Ovary (tissue), 9 donors: ENCODE data around the gene F13B. TPM values are rescaled to one million over a fixed set of nuclear protein-coding genes. Genes with fewer than 3 reads are reported as not detected.

Experiments
- DNase-seq, 5 donors: peaks; one replicate each; pipeline ENCODE4 v3.0.0-alpha.2; 2019 to 2020
- H3K27ac ChIP-seq, 2 donors: fragments of 200-600 bp; one replicate each; pipeline versions ENCODE4 v1.5.1 to v1.8.0; 2019 to 2022
- H3K27me3 ChIP-seq: fragments of 200-600 bp; one replicate; pipeline ENCODE4 v1.8.0; 2022
- H3K36me3 ChIP-seq: fragments of 200-600 bp; sonication (generic); one replicate; pipeline ENCODE4 v1.5.1; 2019
- H3K4me1 ChIP-seq: one replicate; pipeline ENCODE4 v1.8.1; 2013; ENCODE audit warnings: mild to moderate bottlenecking, moderate library complexity; ENCODE audit not compliant: insufficient read depth
- H3K4me3 ChIP-seq: fragments of 200-600 bp; sonication (generic); one replicate; pipeline ENCODE4 v1.5.1; 2017
- H3K9me3 ChIP-seq, 2 donors: fragments of 200-600 bp in 1 of 2; sonication (generic) in 1 of 2; one replicate each; pipeline versions ENCODE4 v1.5.1 to v1.8.1; 2013 to 2019; ENCODE audit warnings: mild to moderate bottlenecking in 1 of 2, moderate library complexity in 1 of 2
- EP300 ChIP-seq: sonication (generic); formaldehyde crosslinking; IDR thresholded peaks from one replicate; pipeline ENCODE4 v1.6.1; 2017; ENCODE audit warnings: antibody characterized with exemption
- POLR2A ChIP-seq: fragments of 450-650 bp; IDR thresholded peaks from one replicate; pipeline ENCODE4 v1.6.1; 2017; ENCODE audit warnings: antibody characterized with exemption, mild to moderate bottlenecking, moderate library complexity
- WGBS, 3 donors: extraction: QIAGEN DNeasy Blood & Tissue Kit in 1 of 3; methylation state at CpG; one replicate each; pipeline versions ENCODE4 v1.1.5 to v1.1.7; 2013 to 2017; 5-methylcytosine and 5-hydroxymethylcytosine counted together
- intact Hi-C, 4 donors: fragments of 100-400 bp; cut with DNase I; formaldehyde crosslinking; loops; one replicate each; pipeline versions ENCODE4 v1.11.0 to v1.15.1; 2022 to 2023
- polyA plus RNA-seq, 2 donors: library from polyadenylated mRNA; stranded (reverse); fragments of 200-250 nt in 1 of 2; fragments of 350-450 nt in 1 of 2; fragmentation: Illumina TruSeq in 1 of 2; extraction: RNeasy Lipid Tissue Mini Kit (QIAGEN cat#74804) in 1 of 2; gene quantifications; one replicate each; pipeline ENCODE4 v1.2.3, GENCODE V29; 2013 to 2014
- total RNA-seq, 7 donors: library from RNA; depleted of rRNA in 2 of 7; stranded (reverse); fragments of >200 nt in 2 of 7; fragmentation: NEBNext Ultra II Directional in 3 of 7; extraction: Animal tissue kit (Norgen Biotek cat#: 25700) in 3 of 7; gene quantifications; one replicate each; pipeline versions ENCODE4 v1.1.0 to v1.2.4, GENCODE V29; 2016 to 2023
- TF ChIP-seq, protein P1 (sequence below), 3 donors: fragments of 450-650 bp in 2 of 3; fragments of 200-600 bp in 1 of 3; IDR thresholded peaks; one replicate each; pipeline versions ENCODE4 v1.5.1 to v1.8.0; 2016 to 2022; ENCODE audit warnings: antibody characterized with exemption in 3 of 3, mild to moderate bottlenecking in 1 of 3
- donor health status: DM: no; HTN: no; CAD: no; lungs with moderate emphysema.
- donor health status: DM: no; HTN: no; CAD: no.
- donor health status: Bipolar disorder and iron deficiency.
- donor health status: DM: yes; HTN: yes; CAD: no.
- donor health status: DM: no; HTN: no; CAD: no.
- donor health status: DM: yes; HTN: yes; CAD: no.

Gene F13B
- total and polyA plus RNA-seq, 9 donors = not detected

DNA sequence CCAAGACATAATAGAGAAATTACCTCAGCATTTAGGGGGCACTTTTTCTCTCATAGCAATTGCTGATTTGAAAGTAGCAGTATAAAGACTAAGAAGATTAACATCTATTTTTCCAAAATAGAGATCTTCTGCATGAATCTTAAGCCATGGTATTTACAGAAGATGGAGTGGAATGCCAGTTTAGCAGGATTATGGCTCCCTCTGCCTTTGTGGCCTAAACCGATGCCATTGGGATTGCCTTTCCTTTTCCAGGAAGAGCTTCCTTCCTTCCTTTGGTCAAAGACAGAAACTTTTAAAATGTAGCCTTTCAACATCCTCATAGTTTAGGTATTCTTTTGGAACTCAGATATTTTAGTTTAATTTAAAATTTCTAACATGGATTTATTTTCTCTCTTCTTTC, 50.3 kb downstream of the F13B start:
- Histone ChIP-seq H3K4me1 (no peaks in the 10 kb centered on the region), H3K36me3 (no peaks in the 10 kb centered on the region), H3K4me3 (no peak overlapping the region), H3K27me3 (no peaks in the 10 kb centered on the region), H3K9me3 (no peaks in the 10 kb centered on the region), H3K27ac (no peak overlapping the region)
- intact Hi-C loops = no loop called here
- WGBS, 3 donors = 85 to 92% (median 89%) methylated on average over 1 of the region's 1 CpG
- no peak for DNase-seq
- TF ChIP-seq POLR2A (no peak), EP300 (no peak)
- TF ChIP-seq, protein P1, sequence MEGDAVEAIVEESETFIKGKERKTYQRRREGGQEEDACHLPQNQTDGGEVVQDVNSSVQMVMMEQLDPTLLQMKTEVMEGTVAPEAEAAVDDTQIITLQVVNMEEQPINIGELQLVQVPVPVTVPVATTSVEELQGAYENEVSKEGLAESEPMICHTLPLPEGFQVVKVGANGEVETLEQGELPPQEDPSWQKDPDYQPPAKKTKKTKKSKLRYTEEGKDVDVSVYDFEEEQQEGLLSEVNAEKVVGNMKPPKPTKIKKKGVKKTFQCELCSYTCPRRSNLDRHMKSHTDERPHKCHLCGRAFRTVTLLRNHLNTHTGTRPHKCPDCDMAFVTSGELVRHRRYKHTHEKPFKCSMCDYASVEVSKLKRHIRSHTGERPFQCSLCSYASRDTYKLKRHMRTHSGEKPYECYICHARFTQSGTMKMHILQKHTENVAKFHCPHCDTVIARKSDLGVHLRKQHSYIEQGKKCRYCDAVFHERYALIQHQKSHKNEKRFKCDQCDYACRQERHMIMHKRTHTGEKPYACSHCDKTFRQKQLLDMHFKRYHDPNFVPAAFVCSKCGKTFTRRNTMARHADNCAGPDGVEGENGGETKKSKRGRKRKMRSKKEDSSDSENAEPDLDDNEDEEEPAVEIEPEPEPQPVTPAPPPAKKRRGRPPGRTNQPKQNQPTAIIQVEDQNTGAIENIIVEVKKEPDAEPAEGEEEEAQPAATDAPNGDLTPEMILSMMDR (IDR thresholded peaks at IDR 0.05) = no peak

- intact Hi-C loops = no loop called here
- no peak for DNase-seq
- Histone ChIP-seq H3K36me3 (no peaks in the 10 kb centered on the region), H3K27me3 (no peaks in the 10 kb centered on the region), H3K9me3 (no peaks in the 10 kb centered on the region), H3K27ac (no peak overlapping the region), H3K4me3 (no peak overlapping the region), H3K4me1 (no peaks in the 10 kb centered on the region)
- WGBS, 3 donors = 76 to 95% (median 92%) methylated on average over 3 of the region's 3 CpGs
- TF ChIP-seq, protein P1 (IDR thresholded peaks at IDR 0.05) = no peak
- TF ChIP-seq EP300 (no peak), POLR2A (no peak)
These were observed 53.8 kb downstream of the F13B start for GRCh38 chr1:197013234-197013633.

- Histone ChIP-seq H3K4me1 (no peaks in the 10 kb centered on the region), H3K9me3 (no peaks in the 10 kb centered on the region), H3K27me3 (no peaks in the 10 kb centered on the region), H3K36me3 (no peaks in the 10 kb centered on the region), H3K4me3 (no peak overlapping the region), H3K27ac (no peak overlapping the region)
- no peak for DNase-seq
- TF ChIP-seq EP300 = no peak
- TF ChIP-seq POLR2A = no peak
- TF ChIP-seq, protein P1 (IDR thresholded peaks at IDR 0.05) = no peak
- WGBS, 3 donors = 94 to 98% (median 98%) methylated on average over 1 of the region's 1 CpG
- intact Hi-C loops = no loop called here
These were observed 55.4 kb downstream of the F13B start for GRCh38 chr1:197011614-197012013.

GRCh38 chr1:197008861-197009260, 58.2 kb downstream of the F13B start:
- H3K9me3 ChIP-seq = no peaks in the 10 kb centered on the region
- H3K4me1 ChIP-seq = no peaks in the 10 kb centered on the region
- no peak overlapping the region for H3K27ac ChIP-seq
- 90 to 94% (median 92%) methylated on average over 6 of the region's 6 CpGs for WGBS, 3 donors
- TF ChIP-seq, protein P1 (IDR thresholded peaks at IDR 0.05) = no peak
- TF ChIP-seq EP300 (no peak), POLR2A (no peak)
- no peak for DNase-seq
- intact Hi-C loops = no loop called here
- no peak overlapping the region for H3K4me3 ChIP-seq
- H3K36me3 ChIP-seq = no peaks in the 10 kb centered on the region
- H3K27me3 ChIP-seq = no peaks in the 10 kb centered on the region

DNA sequence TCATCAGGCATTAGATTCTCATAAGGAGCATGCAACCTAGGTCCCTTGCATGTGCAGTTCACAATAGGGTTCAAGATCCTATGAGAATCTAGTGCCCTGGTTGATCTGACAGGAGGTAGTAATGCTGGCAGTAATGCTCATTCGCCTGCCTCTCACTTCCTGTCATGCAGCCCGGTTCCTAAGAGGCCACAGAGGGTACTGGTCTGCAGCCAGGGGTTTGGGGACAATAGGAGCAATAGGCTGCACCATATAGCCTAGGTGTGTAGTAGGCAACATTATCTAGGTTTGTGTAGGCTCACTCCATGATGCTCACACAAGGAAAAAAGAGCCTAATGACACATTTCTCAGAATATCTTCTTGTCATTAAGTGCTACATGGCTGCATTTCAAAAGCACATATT, 63.9 kb downstream of the F13B start:
- no peaks in the 10 kb centered on the region for H3K9me3 ChIP-seq
- no peak overlapping the region for H3K27ac ChIP-seq
- no peaks in the 10 kb centered on the region for H3K36me3 ChIP-seq
- H3K4me3 ChIP-seq = no peak overlapping the region
- DNase-seq = no peak
- intact Hi-C loops = no loop called here
- TF ChIP-seq POLR2A = no peak
- TF ChIP-seq, protein P1 (IDR thresholded peaks at IDR 0.05) = no peak
- TF ChIP-seq EP300 = no peak
- no peaks in the 10 kb centered on the region for H3K27me3 ChIP-seq
- WGBS, 3 donors = 82 to 93% (median 88%) methylated on average over 2 of the region's 2 CpGs
- no peaks in the 10 kb centered on the region for H3K4me1 ChIP-seq
